HK-2 (cell line): ENCODE measurements around the gene PSMC3.

Experiments
- DNase-seq: peaks from one replicate; pipeline ENCODE4 v3.0.0-alpha.2; 2018; ENCODE audit not compliant: unreplicated experiment

The PSMC3 gene

DNA sequence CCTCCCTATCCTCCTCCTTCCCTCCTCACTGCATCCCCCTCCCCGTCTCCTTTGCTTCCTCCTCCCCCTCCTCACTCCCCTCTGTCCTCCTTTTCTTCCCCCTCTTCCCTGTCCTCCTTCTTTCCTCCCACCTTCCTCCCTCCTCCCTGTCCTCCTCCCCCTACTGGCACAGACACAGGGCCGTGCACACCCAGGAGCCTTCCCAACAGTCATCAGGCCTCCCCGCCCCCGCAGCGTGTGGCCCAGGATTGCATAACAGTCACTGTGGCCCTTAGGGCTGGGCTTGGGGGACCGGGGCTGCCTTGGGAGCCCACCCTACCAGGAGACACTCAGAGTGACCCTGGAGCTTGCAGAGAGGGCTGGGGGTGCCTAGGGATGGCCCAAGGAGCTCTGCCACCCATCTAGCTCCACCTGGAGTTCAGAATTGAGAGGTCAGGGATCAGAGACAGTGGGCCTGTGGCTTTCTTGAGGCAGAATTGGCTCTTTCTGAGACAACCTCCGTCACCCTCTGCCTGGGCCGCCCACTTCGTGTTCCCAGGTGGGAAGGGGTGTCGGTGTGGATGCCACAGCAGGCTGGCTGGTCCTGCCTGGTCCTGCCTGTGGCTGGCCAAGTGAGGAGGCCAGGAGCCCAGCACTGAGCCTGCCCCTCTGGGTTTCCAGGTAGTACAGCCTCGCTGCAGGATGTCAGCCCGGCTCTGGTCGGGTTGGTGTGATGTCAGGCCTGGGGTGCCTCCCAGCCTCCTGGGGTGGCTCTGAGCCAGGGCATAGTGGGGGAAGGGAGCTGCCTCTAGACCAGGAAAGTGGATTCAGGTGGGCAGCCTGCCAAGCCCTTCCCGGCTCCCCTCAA is 49.5 kb downstream of the PSMC3 start:
- no peak for DNase-seq

DNA sequence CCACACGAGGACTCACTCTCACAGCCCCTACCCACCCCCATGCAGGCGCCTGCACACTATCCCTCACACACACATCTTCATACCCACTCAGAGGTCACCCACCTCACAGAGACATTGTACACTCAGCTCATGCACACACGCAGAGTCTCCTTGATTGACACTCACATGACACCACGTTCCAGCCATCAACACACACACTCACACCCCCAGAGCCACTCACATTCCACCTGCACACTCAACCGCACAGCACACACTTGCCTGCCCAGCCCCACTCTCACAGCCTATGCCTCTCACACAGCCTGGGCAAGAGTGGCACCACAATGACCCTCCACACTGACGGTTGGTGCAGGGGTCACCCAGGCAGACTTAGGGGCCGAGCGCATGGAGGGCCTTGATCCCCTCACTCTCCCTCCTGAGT is 50.1 kb downstream of the PSMC3 start:
- no peak for DNase-seq

DNA sequence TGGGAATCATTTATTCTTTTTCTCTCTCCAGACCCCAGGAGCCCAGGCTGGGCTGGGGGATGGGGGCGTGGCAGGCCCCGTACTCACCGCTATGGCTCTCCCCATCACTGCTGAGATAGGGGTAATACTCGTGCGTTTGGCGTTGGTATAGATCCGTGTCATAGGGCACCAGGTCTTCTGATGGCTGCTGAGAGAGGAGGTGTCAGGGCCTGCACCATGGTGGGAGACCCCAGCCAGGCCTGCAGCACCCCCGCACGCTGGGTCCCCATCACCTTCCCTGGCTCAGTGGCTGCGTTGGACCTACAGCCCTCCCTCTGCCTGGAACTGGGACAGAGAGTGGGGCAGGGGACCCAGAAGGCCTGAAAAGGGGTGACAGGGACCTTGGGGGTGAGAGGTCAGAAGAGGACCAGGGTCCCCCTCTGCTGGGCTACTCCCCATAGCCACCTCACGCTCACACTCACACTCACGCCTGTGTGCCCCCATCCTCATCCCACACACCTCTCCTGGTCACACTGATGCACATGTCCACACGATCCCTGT is 50.6 kb downstream of the PSMC3 start:
- DNase-seq = no peak

DNA sequence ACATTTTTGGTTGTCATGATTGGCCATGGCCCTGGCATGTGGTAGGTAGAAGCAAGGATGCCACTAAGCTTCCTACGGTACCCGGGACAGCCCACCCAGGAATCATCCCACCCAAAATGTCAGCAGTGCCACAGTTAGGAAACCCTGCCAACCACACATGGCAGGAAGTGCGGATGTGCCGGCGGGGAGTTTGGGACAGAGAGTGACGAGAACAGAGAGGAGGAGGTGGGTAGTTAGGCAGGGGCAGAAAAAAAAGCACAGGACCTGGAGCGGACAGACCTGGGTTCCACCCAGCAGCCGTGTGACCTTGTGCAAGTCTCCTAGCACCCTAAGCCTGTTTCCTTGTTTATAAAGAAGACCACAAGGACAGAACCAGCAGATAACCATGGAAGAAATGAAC is 51.2 kb downstream of the PSMC3 start:
- no peak for DNase-seq

DNA sequence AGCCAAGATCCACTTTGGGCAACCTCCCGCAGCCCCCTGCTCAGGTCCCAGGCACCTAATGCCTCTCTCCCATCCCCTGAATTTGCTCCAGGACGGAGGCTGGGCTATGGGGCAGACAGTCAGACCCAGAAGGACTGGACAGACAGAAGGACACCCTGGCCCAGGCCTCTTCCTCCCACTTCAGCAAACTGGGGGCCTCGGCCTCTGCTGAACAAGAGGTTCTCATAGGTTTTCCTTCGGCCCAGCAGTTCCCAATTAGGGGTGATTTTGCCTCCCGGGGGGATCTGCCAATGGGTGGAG is 51.6 kb downstream of the PSMC3 start:
- no peak for DNase-seq

DNA sequence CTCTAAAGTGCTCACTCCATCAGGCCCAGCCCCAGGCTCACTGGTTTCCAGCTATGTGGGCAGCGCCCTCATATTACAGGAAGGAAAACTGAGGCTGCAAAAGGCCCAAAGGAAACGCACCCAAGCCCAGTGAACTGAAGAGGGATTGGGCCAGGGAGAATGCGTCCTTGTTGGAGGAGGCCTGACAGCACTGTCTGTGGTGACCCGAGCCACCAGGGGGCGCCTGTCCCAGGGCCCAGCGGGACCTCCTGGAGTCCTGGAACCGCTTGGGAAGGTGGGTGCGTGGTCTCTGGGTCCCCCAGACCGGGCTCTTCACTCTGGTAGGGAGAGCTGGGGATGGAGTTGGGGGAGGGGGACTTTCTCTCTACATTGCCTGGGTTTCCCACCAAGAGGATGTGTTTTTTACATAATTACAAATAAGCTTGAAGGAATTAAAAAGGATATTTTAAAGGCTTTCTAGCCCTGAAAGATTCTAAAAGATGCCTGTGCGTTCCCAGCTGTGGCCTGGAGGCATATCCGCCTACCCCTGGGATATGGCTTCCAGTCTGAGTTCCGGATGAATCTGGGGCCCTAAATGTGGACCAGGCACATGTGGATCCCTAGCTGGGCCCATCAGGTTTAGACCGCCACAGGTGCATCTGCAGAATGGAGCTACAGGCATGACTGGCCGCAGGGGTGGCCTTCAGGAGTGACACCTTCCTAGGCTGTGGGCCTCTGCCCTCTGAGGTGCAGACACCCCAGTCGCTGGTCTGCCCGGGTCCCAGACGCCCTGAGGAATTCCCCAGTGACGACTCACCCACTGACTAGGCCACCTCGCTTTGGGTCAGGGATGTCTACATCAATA is 52.1 kb downstream of the PSMC3 start:
- peak; percentile 67 for DNase-seq

DNA sequence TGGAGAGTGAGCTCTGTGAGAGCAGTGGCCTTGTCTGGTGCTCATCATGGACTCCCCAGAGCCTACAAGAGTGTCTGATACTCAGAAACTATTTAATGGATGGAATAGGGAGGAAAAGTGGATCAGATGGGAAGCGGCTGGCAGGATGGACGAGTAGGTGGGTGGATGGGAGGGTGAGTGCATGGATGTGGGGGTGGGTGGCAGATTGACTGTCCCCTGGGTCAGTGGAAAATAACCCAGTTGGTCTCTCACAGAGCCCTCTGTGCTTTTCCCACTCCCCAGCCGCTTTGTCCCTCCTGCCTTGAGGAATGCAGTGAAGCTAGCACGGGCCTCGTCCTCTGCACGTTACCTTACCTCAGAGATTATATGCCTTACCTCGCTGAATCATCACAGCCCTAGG is 53.8 kb downstream of the PSMC3 start:
- no peak for DNase-seq

DNA sequence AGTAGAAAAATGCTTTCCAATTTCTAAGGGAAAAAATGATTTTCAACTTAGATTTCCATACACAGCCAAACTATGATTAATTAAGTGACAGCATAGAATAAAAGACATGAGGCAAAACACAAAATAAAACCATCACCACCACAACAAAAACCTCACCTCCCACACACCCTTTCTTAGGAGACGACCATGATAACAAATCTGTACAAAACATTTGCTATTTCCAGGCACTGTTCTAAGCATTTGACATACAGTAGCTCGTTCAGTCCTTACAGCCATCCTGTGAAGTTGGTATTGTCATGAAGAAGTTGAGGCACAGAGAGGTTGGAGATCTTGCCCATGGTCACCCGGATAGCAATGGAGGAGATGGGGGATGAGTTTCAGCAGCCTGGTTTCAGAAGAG is 56.6 kb downstream of the PSMC3 start:
- DNase-seq = no peak
